GM23338 (cell line): ENCODE results near the gene UMODL1. TPM values are rescaled to one million over a fixed set of nuclear protein-coding genes. Genes with fewer than 3 reads are reported as not detected.

Experiments used
- ATAC-seq: fragments of 200-7000 bp; cut with Tn5 transposase; 3 replicates; pipeline ENCODE4 v1.9.1; 2020
- DNase-seq: peaks from one replicate; pipeline ENCODE4 v3.0.0-alpha.2; 2015; ENCODE audit warnings: low spot score
- H2AFZ ChIP-seq: fragments of 200-600 bp; sonication (generic); 2 replicates; pipeline ENCODE4 v1.8.0; 2016; ENCODE audit warnings: antibody characterized with exemption, mild to moderate bottlenecking, moderate library complexity
- H3F3A ChIP-seq: fragments of 200-600 bp; sonication (generic); replicated peaks from 2 replicates; pipeline ENCODE4 v1.8.0; 2017; ENCODE audit warnings: antibody characterized with exemption, mixed run types, low read depth
- H3K27ac ChIP-seq: fragments of 200-600 bp; sonication (generic); 2 replicates; pipeline ENCODE4 v1.6.1; 2016; ENCODE audit warnings: low read depth
- H3K27me3 ChIP-seq: fragments of 200-600 bp; sonication (generic); 2 replicates; pipeline ENCODE4 v1.8.0; 2016; ENCODE audit warnings: mild to moderate bottlenecking, mixed run types, moderate library complexity; ENCODE audit not compliant: insufficient read depth
- H3K36me3 ChIP-seq: fragments of 200-600 bp; sonication (generic); 2 replicates; pipeline ENCODE4 v1.8.0; 2016; ENCODE audit warnings: mild to moderate bottlenecking; ENCODE audit not compliant: insufficient read depth
- H3K4me1 ChIP-seq: fragments of 200-600 bp; sonication (generic); 2 replicates; pipeline ENCODE4 v1.8.0; 2016; ENCODE audit warnings: mild to moderate bottlenecking, moderate library complexity; ENCODE audit not compliant: insufficient read depth
- H3K4me2 ChIP-seq: fragments of 200-600 bp; sonication (generic); 2 replicates; pipeline ENCODE4 v1.7.1; 2017; ENCODE audit warnings: mixed run types
- H3K4me3 ChIP-seq: fragments of 200-600 bp; sonication (generic); 2 replicates; pipeline ENCODE4 v1.6.1; 2016; ENCODE audit warnings: mixed run types
- H3K79me2 ChIP-seq: fragments of 200-600 bp; sonication (generic); replicated peaks from 2 replicates; pipeline ENCODE4 v1.8.0; 2017; ENCODE audit warnings: mild to moderate bottlenecking; ENCODE audit not compliant: insufficient read depth
- H3K9me2 ChIP-seq: fragments of 200-600 bp; sonication (generic); 2 replicates; pipeline ENCODE4 v1.8.0; 2017; ENCODE audit not compliant: insufficient read depth
- H4K20me1 ChIP-seq: fragments of 200-600 bp; sonication (generic); replicated peaks from 2 replicates; pipeline ENCODE4 v1.8.0; 2017; ENCODE audit warnings: mild to moderate bottlenecking; ENCODE audit not compliant: insufficient read depth
- H3K27ac Mint-ChIP-seq: 2 replicates; pipeline ENCODE4 v1.8.0; 2020; ENCODE audit warnings: inconsistent platforms, mild to moderate bottlenecking, moderate library complexity, mixed read lengths
- H3K27me3 Mint-ChIP-seq: 3 replicates; pipeline ENCODE4 v1.8.0; 2022; ENCODE audit warnings: low read depth, mild to moderate bottlenecking, moderate library complexity, mixed read lengths, inconsistent platforms; ENCODE audit not compliant: insufficient read depth, poor library complexity
- H3K36me3 Mint-ChIP-seq: 3 replicates; pipeline ENCODE4 v1.8.0; 2021; ENCODE audit warnings: low read depth, mild to moderate bottlenecking, inconsistent platforms, moderate library complexity, mixed read lengths
- H3K4me1 Mint-ChIP-seq: 3 replicates; pipeline ENCODE4 v1.8.0; 2020; ENCODE audit warnings: mild to moderate bottlenecking, inconsistent platforms, mixed read lengths
- H3K4me3 Mint-ChIP-seq: 3 replicates; pipeline ENCODE4 v1.8.0; 2021; ENCODE audit warnings: moderate library complexity, mild to moderate bottlenecking, inconsistent platforms, mixed read lengths
- H3K9me3 Mint-ChIP-seq: 3 replicates; pipeline ENCODE4 v1.8.0; 2020; ENCODE audit warnings: moderate library complexity, mild to moderate bottlenecking, inconsistent platforms, mixed read lengths
- CREB1 ChIP-seq: fragments of 250-450 bp; sonication (Bioruptor Pico); IDR thresholded peaks from 2 replicates; pipeline ENCODE4 v1.5.0; 2020; ENCODE audit warnings: low read depth, mild to moderate bottlenecking, moderate library complexity
- CTCF ChIP-seq, 2 experiments: fragments of 200-600 bp in 1 of 2; sonication (generic) in 1 of 2; conservative IDR thresholded peaks; 2 replicates each; pipeline versions ENCODE4 v1.5.1 to v1.6.1; 2016 to 2017; ENCODE audit warnings: antibody characterized with exemption in 2 of 2, low read depth in 2 of 2, mild to moderate bottlenecking in 2 of 2, moderate library complexity in 1 of 2
- ETS1 ChIP-seq: IDR thresholded peaks from 2 replicates; pipeline ENCODE4 v1.6.1; 2016; ENCODE audit warnings: antibody characterized with exemption
- EZH2 ChIP-seq: fragments of 200-600 bp; sonication (generic); IDR thresholded peaks from one replicate; pipeline ENCODE4 v1.8.0; 2017; ENCODE audit warnings: antibody characterized with exemption, mild to moderate bottlenecking, low read depth; ENCODE audit not compliant: unreplicated experiment
- EZH2phosphoT487 ChIP-seq: fragments of 200-600 bp; sonication (generic); IDR thresholded peaks from one replicate; pipeline ENCODE4 v1.8.1; 2018; ENCODE audit warnings: antibody characterized with exemption; ENCODE audit not compliant: unreplicated experiment
- JUNB ChIP-seq: IDR thresholded peaks from one replicate; pipeline ENCODE4 v1.6.1; 2016; ENCODE audit warnings: antibody characterized with exemption; ENCODE audit not compliant: unreplicated experiment
- NANOG ChIP-seq: IDR thresholded peaks from 2 replicates; pipeline ENCODE4 v1.6.1; 2016; ENCODE audit warnings: antibody characterized with exemption, borderline replicate concordance
- POLR2AphosphoS5 ChIP-seq: IDR thresholded peaks from 2 replicates; pipeline ENCODE4 v1.6.1; 2016; ENCODE audit warnings: antibody characterized with exemption, low read depth
- STAT1 ChIP-seq: IDR thresholded peaks from one replicate; pipeline ENCODE4 v1.6.1; 2016; ENCODE audit warnings: antibody characterized with exemption; ENCODE audit not compliant: unreplicated experiment
- ZNF114 ChIP-seq: fragments of 250-450 bp; sonication (Bioruptor Pico); IDR thresholded peaks from 2 replicates; pipeline ENCODE4 v1.5.0; 2020; ENCODE audit warnings: mild to moderate bottlenecking, moderate library complexity
- ZNF331 ChIP-seq: fragments of 250-450 bp; sonication (Bioruptor Pico); IDR thresholded peaks from 2 replicates; pipeline ENCODE4 v1.5.0; 2020; ENCODE audit warnings: low read depth, mild to moderate bottlenecking, moderate library complexity
- ZNF462 ChIP-seq: fragments of 250-450 bp; sonication (Bioruptor Pico); IDR thresholded peaks from 2 replicates; pipeline ENCODE4 v1.5.0; 2020; ENCODE audit warnings: mild to moderate bottlenecking, moderate library complexity
- polyA plus RNA-seq: library from polyadenylated mRNA; unstranded; fragments of >200 nt; fragmentation: Nextera tagmentation; extraction: Ambion mirVana; gene quantifications from 2 replicates; pipeline ENCODE4 v1.2.1, GENCODE V29; 2016
- total RNA-seq: library from RNA; depleted of rRNA; stranded (reverse); fragments of >200 nt; shearing (Covaris generic); gene quantifications from 2 replicates; pipeline ENCODE4 v1.2.3, GENCODE V29; 2014
- TF ChIP-seq, protein P1 (sequence below): IDR thresholded peaks from one replicate; pipeline ENCODE4 v1.6.1; 2018; ENCODE audit warnings: antibody characterized with exemption; ENCODE audit not compliant: unreplicated experiment

Gene UMODL1
- total and polyA plus RNA-seq, 2 experiments from 2014 or later = not detected

GRCh38 chr21:42079939-42080787 lies 9.0 kb downstream of the UMODL1 start:
- H3K4me2 ChIP-seq = no peak overlapping the region
- DNase-seq = no peak

More at GRCh38 chr21:42079939-42080787, 9.0 kb downstream of the UMODL1 start:
- Histone ChIP-seq H3K27ac (no peak overlapping the region), H3K79me2 (no peaks in the 10 kb centered on the region), H4K20me1 (no peaks in the 10 kb centered on the region), H3K4me1 (no peaks in the 10 kb centered on the region), H3K36me3 (no peaks in the 10 kb centered on the region), H3K27me3 (no peaks in the 10 kb centered on the region), H3K9me2 (no peaks in the 10 kb centered on the region), H3K4me3 (no peak overlapping the region), H3F3A (no peaks in the 10 kb centered on the region), H2AFZ (no peak overlapping the region)
- TF ChIP-seq ZNF462 (CRISPR knock-in tag) (no peak), EZH2 (no peak), CREB1 (CRISPR knock-in tag) (no peak), ZNF331 (CRISPR knock-in tag) (no peak), NANOG (no peak), EZH2phosphoT487 (no peak), STAT1 (no peak), CTCF (conservative IDR thresholded peaks at IDR 0.05; ENCODE audit: low read depth in 2 of 2) (no peak), JUNB (no peak), POLR2AphosphoS5 (no peak), ZNF114 (CRISPR knock-in tag) (no peak), ETS1 (no peak)
- TF ChIP-seq, protein P1, sequence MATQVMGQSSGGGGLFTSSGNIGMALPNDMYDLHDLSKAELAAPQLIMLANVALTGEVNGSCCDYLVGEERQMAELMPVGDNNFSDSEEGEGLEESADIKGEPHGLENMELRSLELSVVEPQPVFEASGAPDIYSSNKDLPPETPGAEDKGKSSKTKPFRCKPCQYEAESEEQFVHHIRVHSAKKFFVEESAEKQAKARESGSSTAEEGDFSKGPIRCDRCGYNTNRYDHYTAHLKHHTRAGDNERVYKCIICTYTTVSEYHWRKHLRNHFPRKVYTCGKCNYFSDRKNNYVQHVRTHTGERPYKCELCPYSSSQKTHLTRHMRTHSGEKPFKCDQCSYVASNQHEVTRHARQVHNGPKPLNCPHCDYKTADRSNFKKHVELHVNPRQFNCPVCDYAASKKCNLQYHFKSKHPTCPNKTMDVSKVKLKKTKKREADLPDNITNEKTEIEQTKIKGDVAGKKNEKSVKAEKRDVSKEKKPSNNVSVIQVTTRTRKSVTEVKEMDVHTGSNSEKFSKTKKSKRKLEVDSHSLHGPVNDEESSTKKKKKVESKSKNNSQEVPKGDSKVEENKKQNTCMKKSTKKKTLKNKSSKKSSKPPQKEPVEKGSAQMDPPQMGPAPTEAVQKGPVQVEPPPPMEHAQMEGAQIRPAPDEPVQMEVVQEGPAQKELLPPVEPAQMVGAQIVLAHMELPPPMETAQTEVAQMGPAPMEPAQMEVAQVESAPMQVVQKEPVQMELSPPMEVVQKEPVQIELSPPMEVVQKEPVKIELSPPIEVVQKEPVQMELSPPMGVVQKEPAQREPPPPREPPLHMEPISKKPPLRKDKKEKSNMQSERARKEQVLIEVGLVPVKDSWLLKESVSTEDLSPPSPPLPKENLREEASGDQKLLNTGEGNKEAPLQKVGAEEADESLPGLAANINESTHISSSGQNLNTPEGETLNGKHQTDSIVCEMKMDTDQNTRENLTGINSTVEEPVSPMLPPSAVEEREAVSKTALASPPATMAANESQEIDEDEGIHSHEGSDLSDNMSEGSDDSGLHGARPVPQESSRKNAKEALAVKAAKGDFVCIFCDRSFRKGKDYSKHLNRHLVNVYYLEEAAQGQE = no peak
- ATAC-seq = no peak
- Mint-ChIP-seq H3K9me3 (no peaks in the 10 kb centered on the region), H3K4me1 (no peaks in the 10 kb centered on the region), H3K27me3 (peaks cover 12% of the 10 kb centered on the region), H3K27ac (no peak overlapping the region), H3K4me3 (no peak overlapping the region), H3K36me3 (no peaks in the 10 kb centered on the region)
